Type B pancreatic cell (in vitro differentiated cells): Measurements from ENCODE around the gene SULF2. TPM values are rescaled to one million over a fixed set of nuclear protein-coding genes. Genes with fewer than 3 reads are reported as not detected.

Experiments used
- DNase-seq: peaks from one replicate; pipeline ENCODE4 v3.0.0; 2021; ENCODE audit warnings: mixed read lengths; ENCODE audit not compliant: unreplicated experiment; ENCODE audit errors: extremely low spot score
- H3K27ac Mint-ChIP-seq: 2 replicates; pipeline ENCODE4 v1.8.0; 2021; ENCODE audit warnings: mild to moderate bottlenecking, mixed read lengths
- H3K27me3 Mint-ChIP-seq: 2 replicates; pipeline ENCODE4 v1.8.0; 2021; ENCODE audit warnings: mixed read lengths
- H3K36me3 Mint-ChIP-seq: 2 replicates; pipeline ENCODE4 v1.8.0; 2021; ENCODE audit warnings: mixed read lengths
- H3K4me1 Mint-ChIP-seq: one replicate; pipeline ENCODE4 v1.8.0; 2021; ENCODE audit warnings: mixed read lengths; ENCODE audit not compliant: unreplicated experiment
- H3K4me3 Mint-ChIP-seq: 2 replicates; pipeline ENCODE4 v1.8.0; 2021; ENCODE audit warnings: mild to moderate bottlenecking, mixed read lengths
- H3K9me3 Mint-ChIP-seq: 2 replicates; pipeline ENCODE4 v1.8.0; 2021; ENCODE audit warnings: mixed read lengths
- CTCF ChIP-seq: fragments of 200-600 bp; sonication (generic); conservative IDR thresholded peaks from 2 replicates; pipeline ENCODE4 v1.5.0; 2021; ENCODE audit warnings: antibody characterized with exemption, mild to moderate bottlenecking
- total RNA-seq: library from RNA; stranded (reverse); gene quantifications from 2 replicates; pipeline ENCODE4 v1.2.1, GENCODE V29; 2021; ENCODE audit warnings: low replicate concordance

The SULF2 gene
- total RNA-seq, 1 donor from 2014 or later = 146 TPM

- no peak for DNase-seq
- H3K4me3 Mint-ChIP-seq = no peak overlapping the region
- H3K4me1 Mint-ChIP-seq = peaks cover 20% of the 10 kb centered on the region
- TF ChIP-seq CTCF = no peak
- H3K27ac Mint-ChIP-seq = no peak overlapping the region
- H3K36me3 Mint-ChIP-seq = peaks cover 7% of the 10 kb centered on the region
- H3K9me3 Mint-ChIP-seq = no peaks in the 10 kb centered on the region
- H3K27me3 Mint-ChIP-seq = no peaks in the 10 kb centered on the region
Measured at GRCh38 chr20:47610945-47611250, 174.4 kb downstream of the SULF2 start.

GRCh38 chr20:47610247-47610944 is 174.9 kb downstream of the SULF2 start:
- H3K27ac Mint-ChIP-seq = no peak overlapping the region

GRCh38 chr20:47609001-47609400 is 176.3 kb downstream of the SULF2 start:
- no peak for DNase-seq
- Mint-ChIP-seq H3K4me1 (peaks cover 20% of the 10 kb centered on the region), H3K4me3 (no peak overlapping the region), H3K9me3 (no peaks in the 10 kb centered on the region), H3K27me3 (no peaks in the 10 kb centered on the region), H3K36me3 (peaks cover 14% of the 10 kb centered on the region), H3K27ac (no peak overlapping the region)
- TF ChIP-seq CTCF = no peak

More at GRCh38 chr20:47610247-47610944, 174.9 kb downstream of the SULF2 start:
- TF ChIP-seq CTCF = no peak
- no peaks in the 10 kb centered on the region for H3K9me3 Mint-ChIP-seq
- peaks cover 10% of the 10 kb centered on the region for H3K36me3 Mint-ChIP-seq
- H3K4me1 Mint-ChIP-seq = peaks cover 20% of the 10 kb centered on the region
- DNase-seq = no peak
- H3K4me3 Mint-ChIP-seq = no peak overlapping the region
- no peaks in the 10 kb centered on the region for H3K27me3 Mint-ChIP-seq
